Tibial nerve (tissue), 4 donors: ENCODE data around the gene RAB5IF. TPM values are rescaled to one million over a fixed set of nuclear protein-coding genes. Genes with fewer than 3 reads are reported as not detected.

Experiments
- DNase-seq, 2 donors: peaks; one replicate each; pipeline ENCODE4 v3.0.0-alpha.2; 2019; ENCODE audit warnings: low spot score in 2 of 2
- H3K27ac ChIP-seq, 4 donors: fragments of 200-600 bp; sonication (generic) in 3 of 4; one replicate each; pipeline ENCODE4 v1.5.1; 2017 to 2019; ENCODE audit warnings: mild to moderate bottlenecking in 1 of 4
- H3K27me3 ChIP-seq, 2 donors: fragments of 200-600 bp; sonication (generic) in 1 of 2; one replicate each; pipeline versions ENCODE4 v1.5.1 to v1.6.0; 2017 to 2019
- H3K36me3 ChIP-seq, 3 donors: fragments of 200-600 bp; sonication (generic); one replicate each; pipeline ENCODE4 v1.5.1; 2018 to 2019
- H3K4me1 ChIP-seq, 4 donors: fragments of 200-600 bp; sonication (generic) in 3 of 4; one replicate each; pipeline ENCODE4 v1.5.1; 2017 to 2019
- H3K4me3 ChIP-seq, 4 donors: fragments of 200-600 bp; sonication (generic) in 3 of 4; one replicate each; pipeline ENCODE4 v1.5.1; 2017 to 2019; ENCODE audit warnings: mild to moderate bottlenecking in 1 of 4, moderate library complexity in 1 of 4
- H3K9me3 ChIP-seq, 4 donors: fragments of 200-600 bp; sonication (generic) in 3 of 4; one replicate each; pipeline ENCODE4 v1.5.1; 2017 to 2019
- CTCF ChIP-seq, 5 experiments: fragments of 200-600 bp in 3 of 5; fragments of 450-650 bp in 2 of 5; sonication (generic) in 3 of 5; IDR thresholded peaks; one replicate each; pipeline ENCODE4 v1.5.1; 2016 to 2019; ENCODE audit warnings: antibody characterized with exemption in 5 of 5, mild to moderate bottlenecking in 3 of 5, moderate library complexity in 2 of 5
- EP300 ChIP-seq, 2 donors: sonication (generic); formaldehyde crosslinking; IDR thresholded peaks; one replicate each; pipeline ENCODE4 v1.6.1; 2017; ENCODE audit warnings: antibody characterized with exemption in 2 of 2, mild to moderate bottlenecking in 1 of 2
- POLR2A ChIP-seq, 2 donors: fragments of 450-650 bp; IDR thresholded peaks; one replicate each; pipeline ENCODE4 v1.6.1; 2017; ENCODE audit warnings: antibody characterized with exemption in 2 of 2, mild to moderate bottlenecking in 2 of 2, moderate library complexity in 2 of 2
- WGBS, 2 donors: methylation state at CpG; one replicate each; pipeline ENCODE4 v1.1.5; 2018; 5-methylcytosine and 5-hydroxymethylcytosine counted together
- total RNA-seq, 4 donors: library from RNA; depleted of rRNA; stranded (reverse); fragments of >200 nt; gene quantifications; one replicate each; pipeline ENCODE4 v1.1.0, GENCODE V29; 2016

RAB5IF gene
- total RNA-seq, 4 donors from 2014 or later = 44.6 to 62.7 (median 53.3) TPM

GRCh38 chr20:36611625-36612024 is 6.0 kb downstream of the RAB5IF start:
- no peaks in the 10 kb centered on the region for H3K27me3 ChIP-seq
- peaks cover 3 to 79% (median 31%) of the 10 kb centered on the region in 3 donors for H3K36me3 ChIP-seq
- H3K27ac ChIP-seq = no peak overlapping the region
- 87 to 88% methylated on average over 5 of the region's 5 CpGs for WGBS, 2 donors
- H3K9me3 ChIP-seq = no peaks in the 10 kb centered on the region
- peaks cover 0 to 14% (median 6%) of the 10 kb centered on the region in 4 donors for H3K4me1 ChIP-seq
- no peak overlapping the region for H3K4me3 ChIP-seq
- DNase-seq = no peak
- TF ChIP-seq CTCF (IDR thresholded peaks at IDR 0.05) = no peak
- TF ChIP-seq EP300 (IDR thresholded peaks at IDR 0.05) = no peak
- no peak for TF ChIP-seq POLR2A (IDR thresholded peaks at IDR 0.05)

GRCh38 chr20:36613974-36614373 is 8.4 kb downstream of the RAB5IF start:
- no peak for TF ChIP-seq EP300 (IDR thresholded peaks at IDR 0.05)
- no peak for TF ChIP-seq CTCF (IDR thresholded peaks at IDR 0.05)
- TF ChIP-seq POLR2A (IDR thresholded peaks at IDR 0.05) = no peak
- Histone ChIP-seq H3K27me3 (no peaks in the 10 kb centered on the region), H3K9me3 (no peaks in the 10 kb centered on the region), H3K27ac (no peak overlapping the region), H3K36me3 (peaks cover 3 to 66% (median 20%) of the 10 kb centered on the region in 3 donors), H3K4me3 (no peak overlapping the region), H3K4me1 (no peaks in the 10 kb centered on the region)
- WGBS, 2 donors = 88 to 90% methylated on average over 3 of the region's 3 CpGs
- no peak for DNase-seq

- H3K36me3 ChIP-seq = peaks cover 3 to 57% (median 20%) of the 10 kb centered on the region in 3 donors
- no peak overlapping the region for H3K4me3 ChIP-seq
- H3K27ac ChIP-seq = no peak overlapping the region
- no peaks in the 10 kb centered on the region for H3K9me3 ChIP-seq
- TF ChIP-seq CTCF (IDR thresholded peaks at IDR 0.05) (no peak), EP300 (IDR thresholded peaks at IDR 0.05) (no peak), POLR2A (IDR thresholded peaks at IDR 0.05) (no peak)
- H3K4me1 ChIP-seq = no peaks in the 10 kb centered on the region
- DNase-seq = no peak
- H3K27me3 ChIP-seq = no peaks in the 10 kb centered on the region
- 80 to 86% methylated on average over 14 of the region's 14 CpGs for WGBS, 2 donors
Measured at GRCh38 chr20:36614781-36615557, 9.4 kb downstream of the RAB5IF start.

- Histone ChIP-seq H3K9me3 (no peaks in the 10 kb centered on the region), H3K36me3 (no peaks in the 10 kb centered on the region), H3K27me3 (no peaks in the 10 kb centered on the region), H3K27ac (no peak overlapping the region), H3K4me1 (peaks cover 0 to 8% (median 0%) of the 10 kb centered on the region in 4 donors), H3K4me3 (no peak overlapping the region)
- no peak for DNase-seq
- no peak for TF ChIP-seq EP300 (IDR thresholded peaks at IDR 0.05)
- no peak for TF ChIP-seq CTCF (IDR thresholded peaks at IDR 0.05)
- TF ChIP-seq POLR2A (IDR thresholded peaks at IDR 0.05) = no peak
- WGBS, 2 donors = 96% methylated on average over 5 of the region's 5 CpGs
Measured at GRCh38 chr20:36620917-36621316, 15.3 kb downstream of the RAB5IF start.

GRCh38 chr20:36623444-36623843 is 17.9 kb downstream of the RAB5IF start:
- Histone ChIP-seq H3K36me3 (no peaks in the 10 kb centered on the region), H3K4me1 (peaks cover 0 to 8% (median 0%) of the 10 kb centered on the region in 4 donors), H3K4me3 (no peak overlapping the region), H3K9me3 (no peaks in the 10 kb centered on the region), H3K27ac (no peak overlapping the region), H3K27me3 (no peaks in the 10 kb centered on the region)
- 68 to 80% methylated on average over 2 of the region's 2 CpGs for WGBS, 2 donors
- no peak for TF ChIP-seq POLR2A (IDR thresholded peaks at IDR 0.05)
- TF ChIP-seq CTCF (IDR thresholded peaks at IDR 0.05) = no peak
- TF ChIP-seq EP300 (IDR thresholded peaks at IDR 0.05) = no peak
- DNase-seq = no peak
